Stomach (tissue), 4 donors: ENCODE data around the gene CARD14.

Experiments
- CTCF ChIP-seq, 7 experiments: fragments of 450-650 bp in 4 of 7; fragments of 200-600 bp in 3 of 7; sonication (generic) in 3 of 7; IDR thresholded peaks; one replicate each; pipeline ENCODE4 v1.5.1; 2016 to 2019; ENCODE audit warnings: antibody characterized with exemption in 7 of 7, control low read depth in 2 of 7, mild to moderate bottlenecking in 1 of 7
- POLR2A ChIP-seq, 4 donors: fragments of 450-650 bp; IDR thresholded peaks; one replicate each; pipeline ENCODE4 v1.6.1; 2016; ENCODE audit warnings: antibody characterized with exemption in 4 of 4, control low read depth in 2 of 4, mild to moderate bottlenecking in 1 of 4, moderate library complexity in 1 of 4
- POLR2AphosphoS5 ChIP-seq, 3 donors: sonication (generic); formaldehyde crosslinking; IDR thresholded peaks; one replicate each; pipeline ENCODE4 v1.6.1; 2016; ENCODE audit warnings: antibody characterized with exemption in 3 of 3

GRCh38 chr17:80237386-80237785 is 67.6 kb downstream of the CARD14 start:
- TF ChIP-seq CTCF (IDR thresholded peaks at IDR 0.05) (no peak), POLR2A (IDR thresholded peaks at IDR 0.05) (no peak), POLR2AphosphoS5 (IDR thresholded peaks at IDR 0.05) (no peak)
